Activated CD8-positive, alpha-beta memory T cell treated with anti-CD3 and anti-CD28 coated beads for 24 hours (primary cell): ENCODE data around the gene ENO1.

Source experiments
- DNase-seq: peaks from one replicate; pipeline ENCODE4 v3.0.0-alpha.2; 2020

Gene ENO1

GRCh38 chr1:8870103-8870502, 8.4 kb downstream of the ENO1 start:
- no peak for DNase-seq

- no peak for DNase-seq
These were observed 10.5 kb downstream of the ENO1 start for GRCh38 chr1:8867878-8868567.

- no peak for DNase-seq
These were observed 11.6 kb downstream of the ENO1 start for GRCh38 chr1:8866792-8867415.

GRCh38 chr1:8866173-8866791, 12.2 kb downstream of the ENO1 start:
- no peak for DNase-seq

- no peak for DNase-seq
These were observed 13.7 kb downstream of the ENO1 start for GRCh38 chr1:8864713-8865344.

- DNase-seq: no peak
These were observed 14.7 kb downstream of the ENO1 start for GRCh38 chr1:8863794-8864233.

- no peak for DNase-seq
These were observed 15.3 kb downstream of the ENO1 start for GRCh38 chr1:8863138-8863537.

GRCh38 chr1:8862528-8862927, 16.0 kb downstream of the ENO1 start:
- DNase-seq: no peak

- no peak for DNase-seq
These were observed 17.6 kb downstream of the ENO1 start for GRCh38 chr1:8860738-8861516.

- DNase-seq: no peak
These were observed 19.4 kb downstream of the ENO1 start for GRCh38 chr1:8858888-8859706.

- no peak for DNase-seq
These were observed 20.3 kb downstream of the ENO1 start for GRCh38 chr1:8858112-8858668.

GRCh38 chr1:8856689-8857412, 21.6 kb downstream of the ENO1 start:
- DNase-seq: no peak

GRCh38 chr1:8854240-8854639, 24.2 kb downstream of the ENO1 start:
- no peak for DNase-seq

- no peak for DNase-seq
These were observed 27.4 kb downstream of the ENO1 start for GRCh38 chr1:8851060-8851459.

GRCh38 chr1:8848663-8849386, 29.7 kb downstream of the ENO1 start:
- DNase-seq: peak; percentile 92

GRCh38 chr1:8847990-8848389, 30.5 kb downstream of the ENO1 start:
- no peak for DNase-seq

- no peak for DNase-seq
These were observed 32.2 kb downstream of the ENO1 start for GRCh38 chr1:8846263-8846662.

GRCh38 chr1:8845104-8846097, 33.1 kb downstream of the ENO1 start:
- DNase-seq: no peak

GRCh38 chr1:8844501-8845006, 33.9 kb downstream of the ENO1 start:
- DNase-seq: no peak
